Measurements from ENCODE around the gene NAALAD2.
A peak's percentile ranks its signal among the peaks of the same experiment; 100 is the strongest.

NAALAD2 gene

DNA sequence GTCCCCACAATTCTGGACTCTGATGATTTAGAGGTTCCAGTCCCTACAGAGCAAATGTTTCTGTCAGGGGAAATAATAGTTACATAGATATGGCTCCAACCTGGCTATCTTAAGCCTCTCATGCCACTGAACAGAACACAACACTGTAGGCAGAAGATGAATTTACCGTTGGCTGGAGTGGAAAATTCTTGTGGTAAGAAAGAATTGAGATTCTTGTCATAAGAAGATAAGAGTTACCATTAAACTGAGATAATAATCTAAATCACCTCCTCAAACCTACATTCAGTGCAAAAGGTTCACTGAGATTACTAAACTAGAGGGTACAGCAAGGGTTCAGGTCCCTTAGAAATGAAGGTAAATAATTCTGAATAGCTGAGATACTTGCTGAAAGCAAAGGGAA lies 10.1 kb upstream of the NAALAD2 start:
- H3K14ac ChIP-seq (ENCODE audit: low read length), result no peak overlapping the region
- H2BK120ac ChIP-seq (ENCODE audit: low read depth, low read length), result no peak overlapping the region
- H3K4me1 ChIP-seq (ENCODE audit: control insufficient read depth in 2 of 2, insufficient read depth in 1 of 2, low read depth in 1 of 2, low read length in 2 of 2), result no peaks in the 10 kb centered on the region
- no peak overlapping the region for H2AK5ac ChIP-seq (ENCODE audit: low read depth, low read length)
- no peak overlapping the region for H3K27ac ChIP-seq (replicated peaks; ENCODE audit: low read length)
- no peak overlapping the region for H3K4ac ChIP-seq (ENCODE audit: low read length)
- H4K91ac ChIP-seq (ENCODE audit: low read depth, low read length, poor library complexity), result no peak overlapping the region
- H3K4me3 ChIP-seq (ENCODE audit: low read length in 2 of 2), result no peak overlapping the region
- no peaks in the 10 kb centered on the region for H3K79me1 ChIP-seq (ENCODE audit: low read depth, low read length)
- H3K9me3 ChIP-seq (replicated peaks in 1 of 2; ENCODE audit: control insufficient read depth in 2 of 2, insufficient read depth in 1 of 2, low read depth in 1 of 2, low read length in 2 of 2), result no peaks in the 10 kb centered on the region
- H2BK12ac ChIP-seq (ENCODE audit: low read length), result no peak overlapping the region
- H3K36me3 ChIP-seq (replicated peaks in 1 of 2; ENCODE audit: control insufficient read depth in 2 of 2, insufficient read depth in 2 of 2, low read length in 2 of 2), result no peaks in the 10 kb centered on the region
- no peaks in the 10 kb centered on the region for H3K27me3 ChIP-seq (ENCODE audit: control insufficient read depth in 3 of 3, insufficient read depth in 3 of 3, low read depth in 1 of 3, low read length in 3 of 3)
- H3K23ac ChIP-seq (ENCODE audit: low read depth, low read length, poor library complexity), result no peak overlapping the region
- no peak overlapping the region for H2BK5ac ChIP-seq (ENCODE audit: low read length)
- no peak overlapping the region for H3K4me2 ChIP-seq (ENCODE audit: insufficient read depth, low read length, poor library complexity, severe bottlenecking)
- H4K8ac ChIP-seq (ENCODE audit: low read depth, low read length), result no peak overlapping the region
- no peak overlapping the region for H2AFZ ChIP-seq (ENCODE audit: low read length)
- no peak overlapping the region for H3K9ac ChIP-seq (ENCODE audit: low read depth, low read length, poor library complexity)
- WGBS, 2 donors (ENCODE audit: extremely low coverage in 2 of 2, insufficient read length in 2 of 2, insufficient replicate concordance in 1 of 2), result no CpG with 5 or more reads among the region's 1 CpG
- no peak overlapping the region for H2BK15ac ChIP-seq (ENCODE audit: low read length)
- DNase-seq (ENCODE audit: low spot score), result no peak
- H3K18ac ChIP-seq (ENCODE audit: low read length), result no peak overlapping the region

DNA sequence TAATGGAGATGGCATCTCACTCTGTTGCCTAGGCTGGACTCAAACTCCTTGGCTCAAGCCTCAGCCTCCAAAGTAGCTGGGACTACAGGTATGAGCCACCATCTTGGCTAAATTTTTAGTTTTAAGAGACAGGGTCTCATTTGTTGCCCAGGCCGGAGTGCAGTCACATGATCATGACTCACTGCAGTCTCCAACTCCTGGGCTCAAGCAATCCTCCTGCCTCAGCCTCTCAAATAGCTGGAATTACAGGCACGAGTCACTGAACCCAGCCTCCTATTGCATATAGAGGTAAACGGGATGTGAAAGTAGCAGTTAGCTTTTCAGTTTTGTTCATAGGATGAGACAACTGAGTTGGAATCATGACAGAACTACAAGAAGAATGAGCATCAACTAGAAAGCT lies 9.5 kb upstream of the NAALAD2 start:
- Histone ChIP-seq H2BK15ac (ENCODE audit: low read length) (no peak overlapping the region), H3K23ac (ENCODE audit: low read depth, low read length, poor library complexity) (no peak overlapping the region), H2BK12ac (ENCODE audit: low read length) (no peak overlapping the region), H4K91ac (ENCODE audit: low read depth, low read length, poor library complexity) (no peak overlapping the region), H4K8ac (ENCODE audit: low read depth, low read length) (no peak overlapping the region), H3K9ac (ENCODE audit: low read depth, low read length, poor library complexity) (no peak overlapping the region), H3K79me1 (ENCODE audit: low read depth, low read length) (no peaks in the 10 kb centered on the region), H3K4me2 (ENCODE audit: insufficient read depth, low read length, poor library complexity, severe bottlenecking) (no peak overlapping the region), H3K27me3 (ENCODE audit: control insufficient read depth in 3 of 3, insufficient read depth in 3 of 3, low read depth in 1 of 3, low read length in 3 of 3) (no peaks in the 10 kb centered on the region), H3K36me3 (replicated peaks in 1 of 2; ENCODE audit: control insufficient read depth in 2 of 2, insufficient read depth in 2 of 2, low read length in 2 of 2) (no peaks in the 10 kb centered on the region), H2AFZ (ENCODE audit: low read length) (no peak overlapping the region), H3K14ac (ENCODE audit: low read length) (no peak overlapping the region), H2BK5ac (ENCODE audit: low read length) (no peak overlapping the region), H3K4ac (ENCODE audit: low read length) (no peak overlapping the region), H3K27ac (replicated peaks; ENCODE audit: low read length) (no peak overlapping the region), H3K18ac (ENCODE audit: low read length) (no peak overlapping the region), H3K4me1 (ENCODE audit: control insufficient read depth in 2 of 2, insufficient read depth in 1 of 2, low read depth in 1 of 2, low read length in 2 of 2) (no peaks in the 10 kb centered on the region), H3K9me3 (replicated peaks in 1 of 2; ENCODE audit: control insufficient read depth in 2 of 2, insufficient read depth in 1 of 2, low read depth in 1 of 2, low read length in 2 of 2) (no peaks in the 10 kb centered on the region), H3K4me3 (ENCODE audit: low read length in 2 of 2) (no peak overlapping the region), H2BK120ac (ENCODE audit: low read depth, low read length) (no peak overlapping the region), H2AK5ac (ENCODE audit: low read depth, low read length) (no peak overlapping the region)
- WGBS, 2 donors (ENCODE audit: extremely low coverage in 2 of 2, insufficient read length in 2 of 2, insufficient replicate concordance in 1 of 2), result no CpG with 5 or more reads among the region's 3 CpGs
- DNase-seq (ENCODE audit: low spot score), result no peak

DNA sequence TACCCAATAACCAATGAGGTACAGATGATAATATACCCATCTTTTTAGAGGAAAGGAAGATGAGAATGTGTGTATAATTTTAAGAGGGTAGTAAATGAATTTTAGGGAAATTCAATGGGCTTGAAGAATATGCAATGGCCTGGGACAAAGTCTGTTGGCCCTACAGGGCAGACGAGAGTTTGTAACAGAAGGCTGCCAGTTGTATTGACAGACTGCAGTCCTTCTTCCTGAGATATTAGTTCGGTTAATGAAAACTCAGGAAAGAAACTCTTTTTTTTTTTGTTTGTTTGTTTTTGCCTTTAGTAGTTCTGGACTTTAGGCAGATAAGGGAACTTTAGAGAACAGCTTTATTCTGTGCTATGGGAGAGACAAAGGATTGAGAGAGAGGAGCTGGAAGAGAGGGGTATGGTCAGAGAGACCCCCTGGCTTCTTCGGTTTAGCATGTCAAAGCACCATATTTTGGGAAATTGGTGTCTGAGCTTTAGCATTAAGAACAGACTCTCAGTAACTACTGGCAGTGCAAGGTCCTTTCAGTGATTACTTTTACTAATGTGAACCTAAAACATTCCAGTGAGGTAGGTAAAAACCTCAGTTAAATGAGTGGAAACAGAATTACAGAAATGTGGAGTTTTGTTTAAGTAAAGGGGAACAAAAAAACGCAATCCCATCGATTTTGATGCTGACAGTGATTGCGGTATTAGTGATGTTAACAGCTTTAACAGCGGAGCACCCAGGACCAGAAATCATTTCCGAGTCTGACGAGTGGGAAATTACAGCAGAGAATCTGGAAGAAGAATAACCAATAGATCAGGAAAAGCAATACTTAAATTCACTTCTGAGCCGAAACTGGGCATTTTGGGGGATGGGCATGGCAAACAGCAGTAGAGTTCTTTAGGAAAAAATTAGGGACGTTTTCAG lies 644 bp upstream of the NAALAD2 start:
- WGBS, 2 donors (ENCODE audit: extremely low coverage in 2 of 2, insufficient read length in 2 of 2, insufficient replicate concordance in 1 of 2), result no CpG with 5 or more reads among the region's 11 CpGs
- Histone ChIP-seq H3K27me3 (ENCODE audit: control insufficient read depth in 3 of 3, insufficient read depth in 3 of 3, low read depth in 1 of 3, low read length in 3 of 3) (peaks cover 0 to 6% (median 0%) of the 10 kb centered on the region in 3 experiments), H2AK5ac (ENCODE audit: low read depth, low read length) (no peak overlapping the region), H3K9ac (ENCODE audit: low read depth, low read length, poor library complexity) (no peak overlapping the region), H3K4ac (ENCODE audit: low read length) (no peak overlapping the region), H3K4me3 (ENCODE audit: low read length in 2 of 2) (peak overlapping the region; percentile 54 to 93), H2BK5ac (ENCODE audit: low read length) (no peak overlapping the region), H2BK120ac (ENCODE audit: low read depth, low read length) (no peak overlapping the region), H3K9me3 (replicated peaks in 1 of 2; ENCODE audit: control insufficient read depth in 2 of 2, insufficient read depth in 1 of 2, low read depth in 1 of 2, low read length in 2 of 2) (no peaks in the 10 kb centered on the region), H3K36me3 (replicated peaks in 1 of 2; ENCODE audit: control insufficient read depth in 2 of 2, insufficient read depth in 2 of 2, low read length in 2 of 2) (no peaks in the 10 kb centered on the region), H3K14ac (ENCODE audit: low read length) (no peak overlapping the region), H3K27ac (replicated peaks; ENCODE audit: low read length) (peak overlapping the region; percentile 87), H4K8ac (ENCODE audit: low read depth, low read length) (no peak overlapping the region), H3K4me1 (ENCODE audit: control insufficient read depth in 2 of 2, insufficient read depth in 1 of 2, low read depth in 1 of 2, low read length in 2 of 2) (peaks cover 3 to 6% of the 10 kb centered on the region in 2 donors), H2AFZ (ENCODE audit: low read length) (peak overlapping the region; percentile 94), H2BK12ac (ENCODE audit: low read length) (no peak overlapping the region), H3K23ac (ENCODE audit: low read depth, low read length, poor library complexity) (no peak overlapping the region), H4K91ac (ENCODE audit: low read depth, low read length, poor library complexity) (no peak overlapping the region), H3K18ac (ENCODE audit: low read length) (no peak overlapping the region), H2BK15ac (ENCODE audit: low read length) (no peak overlapping the region), H3K4me2 (ENCODE audit: insufficient read depth, low read length, poor library complexity, severe bottlenecking) (peak overlapping the region; percentile 66), H3K79me1 (ENCODE audit: low read depth, low read length) (no peaks in the 10 kb centered on the region)
- no peak for DNase-seq (ENCODE audit: low spot score)

DNA sequence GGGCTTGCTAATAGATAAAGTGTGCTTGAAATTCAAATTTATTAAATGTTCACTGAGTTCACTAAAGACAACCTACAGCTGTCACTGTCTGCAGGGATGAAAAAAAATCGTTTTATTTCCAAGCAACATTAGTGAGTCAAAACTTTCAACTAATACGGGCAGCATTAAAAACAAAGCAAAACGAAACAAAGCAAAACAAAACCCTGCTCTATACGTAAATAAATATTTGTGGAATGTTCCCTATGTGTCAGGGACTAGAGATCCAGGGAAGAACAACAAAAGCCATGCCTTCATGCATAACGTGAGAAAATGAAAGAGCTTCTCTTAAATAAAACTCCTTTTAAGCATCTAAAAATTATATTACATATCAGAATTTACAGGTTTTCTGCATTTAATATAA lies 553 bp downstream of the NAALAD2 start:
- WGBS, 2 donors (ENCODE audit: extremely low coverage in 2 of 2, insufficient read length in 2 of 2, insufficient replicate concordance in 1 of 2), result no CpG with 5 or more reads among the region's 5 CpGs
- no peak overlapping the region for H3K18ac ChIP-seq (ENCODE audit: low read length)
- H3K14ac ChIP-seq (ENCODE audit: low read length), result no peak overlapping the region
- H2AFZ ChIP-seq (ENCODE audit: low read length), result peak overlapping the region; percentile 94
- DNase-seq (ENCODE audit: low spot score), result no peak
- H4K8ac ChIP-seq (ENCODE audit: low read depth, low read length), result no peak overlapping the region
- H3K79me1 ChIP-seq (ENCODE audit: low read depth, low read length), result no peaks in the 10 kb centered on the region
- H2BK5ac ChIP-seq (ENCODE audit: low read length), result no peak overlapping the region
- H3K27ac ChIP-seq (replicated peaks; ENCODE audit: low read length), result peak overlapping the region; percentile 87
- peak overlapping the region; percentile 54 to 93 for H3K4me3 ChIP-seq (ENCODE audit: low read length in 2 of 2)
- no peak overlapping the region for H2BK12ac ChIP-seq (ENCODE audit: low read length)
- H3K4ac ChIP-seq (ENCODE audit: low read length), result no peak overlapping the region
- H4K91ac ChIP-seq (ENCODE audit: low read depth, low read length, poor library complexity), result no peak overlapping the region
- no peak overlapping the region for H3K9ac ChIP-seq (ENCODE audit: low read depth, low read length, poor library complexity)
- peaks cover 3 to 6% of the 10 kb centered on the region in 2 donors for H3K4me1 ChIP-seq (ENCODE audit: control insufficient read depth in 2 of 2, insufficient read depth in 1 of 2, low read depth in 1 of 2, low read length in 2 of 2)
- no peaks in the 10 kb centered on the region for H3K36me3 ChIP-seq (replicated peaks in 1 of 2; ENCODE audit: control insufficient read depth in 2 of 2, insufficient read depth in 2 of 2, low read length in 2 of 2)
- no peaks in the 10 kb centered on the region for H3K9me3 ChIP-seq (replicated peaks in 1 of 2; ENCODE audit: control insufficient read depth in 2 of 2, insufficient read depth in 1 of 2, low read depth in 1 of 2, low read length in 2 of 2)
- no peak overlapping the region for H2AK5ac ChIP-seq (ENCODE audit: low read depth, low read length)
- peak overlapping the region; percentile 66 for H3K4me2 ChIP-seq (ENCODE audit: insufficient read depth, low read length, poor library complexity, severe bottlenecking)
- peaks cover 0 to 6% (median 0%) of the 10 kb centered on the region in 3 experiments for H3K27me3 ChIP-seq (ENCODE audit: control insufficient read depth in 3 of 3, insufficient read depth in 3 of 3, low read depth in 1 of 3, low read length in 3 of 3)
- H3K23ac ChIP-seq (ENCODE audit: low read depth, low read length, poor library complexity), result no peak overlapping the region
- H2BK120ac ChIP-seq (ENCODE audit: low read depth, low read length), result no peak overlapping the region
- no peak overlapping the region for H2BK15ac ChIP-seq (ENCODE audit: low read length)
